ENCODE data around the gene TMEM154.

DNA sequence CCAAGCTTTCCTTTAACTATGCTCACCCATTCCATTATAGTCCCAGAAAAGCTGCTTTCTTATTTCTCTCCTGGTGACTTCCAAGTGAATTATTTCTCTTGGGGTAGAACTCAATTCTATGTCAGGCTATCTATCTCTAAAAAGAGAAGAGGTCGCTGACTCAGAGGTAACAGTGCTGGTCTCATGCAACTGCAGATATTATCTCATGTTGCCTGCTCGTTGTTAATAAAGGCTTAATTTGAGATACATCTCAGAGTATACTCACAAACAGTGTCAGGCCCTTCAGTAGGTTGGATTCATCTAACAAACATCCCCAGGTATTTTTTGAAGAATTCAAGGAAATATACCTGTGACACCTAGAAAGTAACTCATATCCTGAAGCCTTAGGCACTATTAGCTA, 2.7 kb downstream of the TMEM154 start:
- TF ChIP-seq, protein P1, sequence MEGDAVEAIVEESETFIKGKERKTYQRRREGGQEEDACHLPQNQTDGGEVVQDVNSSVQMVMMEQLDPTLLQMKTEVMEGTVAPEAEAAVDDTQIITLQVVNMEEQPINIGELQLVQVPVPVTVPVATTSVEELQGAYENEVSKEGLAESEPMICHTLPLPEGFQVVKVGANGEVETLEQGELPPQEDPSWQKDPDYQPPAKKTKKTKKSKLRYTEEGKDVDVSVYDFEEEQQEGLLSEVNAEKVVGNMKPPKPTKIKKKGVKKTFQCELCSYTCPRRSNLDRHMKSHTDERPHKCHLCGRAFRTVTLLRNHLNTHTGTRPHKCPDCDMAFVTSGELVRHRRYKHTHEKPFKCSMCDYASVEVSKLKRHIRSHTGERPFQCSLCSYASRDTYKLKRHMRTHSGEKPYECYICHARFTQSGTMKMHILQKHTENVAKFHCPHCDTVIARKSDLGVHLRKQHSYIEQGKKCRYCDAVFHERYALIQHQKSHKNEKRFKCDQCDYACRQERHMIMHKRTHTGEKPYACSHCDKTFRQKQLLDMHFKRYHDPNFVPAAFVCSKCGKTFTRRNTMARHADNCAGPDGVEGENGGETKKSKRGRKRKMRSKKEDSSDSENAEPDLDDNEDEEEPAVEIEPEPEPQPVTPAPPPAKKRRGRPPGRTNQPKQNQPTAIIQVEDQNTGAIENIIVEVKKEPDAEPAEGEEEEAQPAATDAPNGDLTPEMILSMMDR (IDR thresholded peaks at IDR 0.05): no peak
- TF ChIP-seq POLR2A (IDR thresholded peaks at IDR 0.05): no peak
- TF ChIP-seq EP300 (IDR thresholded peaks at IDR 0.05): no peak
